Uterus (tissue), 2 donors: Measurements from ENCODE around the gene GARNL3.

Experiments
- POLR2A ChIP-seq, 2 donors: fragments of 450-650 bp; IDR thresholded peaks; one replicate each; pipeline ENCODE4 v1.6.1; 2016; ENCODE audit warnings: antibody characterized with exemption in 2 of 2, mild to moderate bottlenecking in 1 of 2, moderate library complexity in 1 of 2
- TF ChIP-seq, protein P1 (sequence below), 4 experiments: fragments of 200-600 bp in 2 of 4; fragments of 450-650 bp in 2 of 4; sonication (generic) in 2 of 4; IDR thresholded peaks; one replicate each; pipeline ENCODE4 v1.5.1; 2016 to 2019; ENCODE audit warnings: antibody characterized with exemption in 4 of 4, mild to moderate bottlenecking in 2 of 4, moderate library complexity in 1 of 4

DNA sequence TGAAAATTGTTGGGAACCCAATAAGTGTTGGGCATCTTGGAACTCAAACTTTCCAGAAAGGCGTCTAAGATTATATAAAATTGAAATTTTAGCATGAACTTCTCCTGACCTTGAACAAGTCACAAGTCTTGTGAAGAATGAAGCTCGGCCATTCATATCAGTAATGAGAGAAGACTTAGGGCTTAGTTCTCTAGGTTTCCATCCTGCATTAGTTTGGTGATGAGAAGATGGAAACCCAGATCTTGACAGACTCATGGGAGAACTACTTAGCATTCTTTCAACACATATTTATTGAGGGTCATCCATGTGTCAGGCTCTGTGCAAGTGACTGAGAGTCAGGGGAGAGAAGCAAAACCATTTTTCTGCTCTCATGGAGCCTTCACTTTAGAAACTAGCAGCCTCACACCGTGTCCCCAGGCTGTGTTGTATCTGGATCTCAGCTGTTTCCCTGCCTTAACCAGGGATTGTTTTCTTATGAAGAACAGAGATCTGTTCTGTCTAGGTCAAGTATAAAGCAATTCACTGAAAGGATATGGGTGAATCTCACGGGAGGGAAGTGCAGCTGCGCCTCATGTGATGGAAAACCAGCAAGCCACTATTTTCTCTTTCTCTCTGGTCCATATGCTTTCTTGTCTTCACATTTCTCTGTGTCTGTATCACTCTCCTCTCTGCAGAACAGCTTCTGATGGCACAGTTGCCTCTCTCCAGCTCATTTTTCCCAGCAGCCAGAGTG, 3.4 kb downstream of the GARNL3 start:
- TF ChIP-seq, protein P1, sequence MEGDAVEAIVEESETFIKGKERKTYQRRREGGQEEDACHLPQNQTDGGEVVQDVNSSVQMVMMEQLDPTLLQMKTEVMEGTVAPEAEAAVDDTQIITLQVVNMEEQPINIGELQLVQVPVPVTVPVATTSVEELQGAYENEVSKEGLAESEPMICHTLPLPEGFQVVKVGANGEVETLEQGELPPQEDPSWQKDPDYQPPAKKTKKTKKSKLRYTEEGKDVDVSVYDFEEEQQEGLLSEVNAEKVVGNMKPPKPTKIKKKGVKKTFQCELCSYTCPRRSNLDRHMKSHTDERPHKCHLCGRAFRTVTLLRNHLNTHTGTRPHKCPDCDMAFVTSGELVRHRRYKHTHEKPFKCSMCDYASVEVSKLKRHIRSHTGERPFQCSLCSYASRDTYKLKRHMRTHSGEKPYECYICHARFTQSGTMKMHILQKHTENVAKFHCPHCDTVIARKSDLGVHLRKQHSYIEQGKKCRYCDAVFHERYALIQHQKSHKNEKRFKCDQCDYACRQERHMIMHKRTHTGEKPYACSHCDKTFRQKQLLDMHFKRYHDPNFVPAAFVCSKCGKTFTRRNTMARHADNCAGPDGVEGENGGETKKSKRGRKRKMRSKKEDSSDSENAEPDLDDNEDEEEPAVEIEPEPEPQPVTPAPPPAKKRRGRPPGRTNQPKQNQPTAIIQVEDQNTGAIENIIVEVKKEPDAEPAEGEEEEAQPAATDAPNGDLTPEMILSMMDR (IDR thresholded peaks at IDR 0.05) = no peak
- no peak for TF ChIP-seq POLR2A (IDR thresholded peaks at IDR 0.05)
